ENCODE data around the gene MS4A15.
"Not testable (repeated sequence)": the region's sequence is repeated elsewhere in the genome, so short reads cannot be mapped to it uniquely, and the experiment has no call there.

MS4A15 gene

GRCh38 chr11:60757231-60757800 lies 649 bp downstream of the MS4A15 start:
- no peak for DNase-seq

DNA sequence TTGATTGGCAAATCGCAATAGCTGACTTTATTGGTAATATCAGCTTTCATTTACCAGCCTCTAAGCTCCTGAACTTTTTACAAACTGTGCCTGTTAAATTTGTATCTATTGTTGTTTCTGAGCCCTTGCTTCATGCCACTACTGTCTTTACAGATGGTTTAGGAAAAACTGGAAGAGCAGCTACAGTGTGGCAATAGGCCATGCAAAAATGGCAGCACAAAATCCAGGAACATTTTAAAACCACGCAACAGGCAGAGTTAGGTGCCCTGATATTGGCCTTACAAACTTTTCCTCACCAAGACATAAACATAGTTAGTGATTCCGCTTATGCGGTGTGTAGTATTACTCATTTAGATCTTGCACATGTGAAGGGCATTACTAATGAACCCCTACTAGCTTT lies 2.0 kb downstream of the MS4A15 start:
- not testable (repeated sequence) for DNase-seq

DNA sequence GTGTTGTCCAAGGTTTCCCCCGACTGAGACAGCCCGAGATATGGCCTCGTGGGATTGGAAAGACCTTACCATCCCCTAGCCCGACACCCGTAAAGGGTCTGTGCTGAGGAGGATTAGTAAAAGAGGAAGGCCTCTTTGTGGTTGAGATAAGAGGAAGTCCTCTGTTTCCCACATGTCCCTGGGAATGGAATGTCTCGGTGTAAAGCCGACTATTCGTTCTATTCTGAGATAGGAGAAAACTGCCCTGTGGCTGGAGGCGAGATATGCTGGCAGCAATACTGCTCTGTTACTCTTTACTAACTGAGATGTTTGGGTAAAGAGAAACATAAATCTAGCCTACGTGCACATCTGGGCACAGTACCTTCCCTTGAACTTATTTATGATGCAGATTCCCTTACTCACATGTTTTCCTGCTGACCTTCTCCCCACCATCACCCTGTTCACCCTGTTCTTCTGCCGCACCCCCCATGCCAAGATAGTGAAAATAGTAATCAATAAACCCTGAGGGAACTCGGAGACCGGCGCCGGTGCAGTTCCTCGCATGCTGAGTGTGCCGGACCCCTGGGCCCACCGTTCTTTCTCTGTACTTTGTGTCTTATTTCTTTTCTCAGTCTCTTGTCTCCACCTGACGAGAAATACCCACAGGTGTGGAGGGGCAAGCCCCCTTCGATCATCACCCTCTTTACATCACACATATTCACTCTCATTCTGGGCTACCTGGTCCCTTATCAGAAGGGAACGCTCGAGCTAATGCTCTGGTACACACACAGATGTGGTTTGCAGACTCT lies 3.0 kb downstream of the MS4A15 start:
- not testable (repeated sequence) for DNase-seq

DNA sequence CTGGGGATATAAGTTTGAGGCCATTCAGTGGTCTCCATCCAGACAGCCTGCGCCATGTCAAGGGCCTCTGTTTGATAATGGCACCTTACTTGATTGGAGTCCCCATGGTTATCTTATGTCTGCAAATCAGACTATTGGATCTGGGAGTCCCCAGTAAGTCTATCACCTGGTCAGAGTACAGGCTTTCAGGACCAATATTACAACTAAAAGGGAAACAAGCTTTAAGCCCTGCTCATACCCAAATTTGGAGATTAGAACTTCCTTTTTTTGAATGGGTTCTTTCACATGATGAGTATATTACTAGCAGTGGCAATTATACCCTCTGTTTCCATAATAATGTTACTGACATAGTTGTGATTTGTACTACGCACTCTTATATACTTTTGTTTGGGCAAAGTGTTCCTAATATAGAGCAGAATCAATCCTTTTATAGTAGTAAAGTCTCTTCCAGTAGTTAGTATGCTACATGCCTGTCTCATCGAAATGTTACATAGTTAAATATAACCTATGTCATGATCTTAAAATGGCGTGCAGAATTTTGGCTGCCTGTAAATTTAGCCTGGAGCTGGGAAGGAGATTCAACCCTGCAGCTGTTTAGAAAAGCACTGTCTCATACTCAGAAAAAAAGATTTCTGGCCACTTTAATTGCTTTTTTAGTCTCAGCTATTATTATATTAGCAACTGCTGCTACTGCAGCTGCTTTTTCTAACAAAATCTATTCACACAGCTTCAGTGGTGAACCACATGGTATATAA lies 4.9 kb downstream of the MS4A15 start:
- no peak for DNase-seq

- DNase-seq, result no peak
These were observed 6.4 kb downstream of the MS4A15 start for GRCh38 chr11:60762851-60763691.

DNA sequence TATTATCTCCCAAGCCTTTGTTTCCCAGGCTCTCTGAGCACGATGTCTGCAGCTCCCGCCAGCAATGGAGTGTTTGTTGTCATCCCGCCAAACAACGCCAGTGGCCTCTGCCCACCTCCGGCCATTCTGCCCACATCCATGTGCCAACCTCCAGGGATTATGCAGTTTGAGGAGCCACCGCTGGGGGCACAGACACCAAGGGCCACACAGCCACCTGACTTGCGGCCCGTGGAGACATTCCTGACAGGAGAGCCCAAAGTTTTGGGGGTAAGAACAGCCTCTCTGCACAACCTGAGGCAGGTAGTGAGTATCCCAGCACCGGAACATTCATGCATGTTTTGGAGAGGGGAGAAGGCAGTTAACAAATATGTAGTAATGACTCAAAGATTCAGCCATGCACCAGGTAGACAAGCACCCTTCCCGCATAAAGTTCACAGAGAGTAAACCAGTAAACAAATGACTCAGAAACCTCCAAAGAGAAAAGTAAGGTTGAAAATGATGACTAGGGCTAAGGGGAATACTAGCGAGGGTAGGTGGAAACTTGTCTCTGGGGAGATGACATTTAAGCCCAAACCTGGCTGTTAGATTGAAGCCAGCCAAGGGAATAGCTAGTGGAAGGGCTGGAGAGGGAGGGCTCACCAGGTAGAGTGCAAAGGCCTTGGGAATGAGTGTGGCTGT lies 7.2 kb downstream of the MS4A15 start:
- DNase-seq, result no peak

DNA sequence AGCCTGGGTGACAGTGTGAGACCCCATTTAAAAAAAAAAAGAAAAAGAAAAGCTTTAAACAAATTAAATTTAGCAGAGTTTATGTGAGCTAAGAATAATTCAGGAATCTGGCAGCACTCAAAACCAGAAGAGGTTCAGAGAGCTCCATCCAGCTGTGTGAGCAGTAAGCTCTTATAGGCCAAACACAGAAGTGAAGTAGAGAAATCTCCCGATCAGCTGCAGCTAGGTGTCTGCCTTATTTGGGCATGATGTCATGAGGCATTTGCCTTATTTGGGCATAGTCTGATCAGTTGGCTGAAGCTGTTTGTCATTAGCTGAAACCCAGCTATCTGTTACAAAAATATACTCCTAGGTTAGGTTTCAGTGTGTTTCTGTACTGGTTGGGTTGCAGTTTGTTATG lies 8.2 kb downstream of the MS4A15 start:
- no peak for DNase-seq

- no peak for DNase-seq
These were observed 8.7 kb downstream of the MS4A15 start for GRCh38 chr11:60765355-60765754.

DNA sequence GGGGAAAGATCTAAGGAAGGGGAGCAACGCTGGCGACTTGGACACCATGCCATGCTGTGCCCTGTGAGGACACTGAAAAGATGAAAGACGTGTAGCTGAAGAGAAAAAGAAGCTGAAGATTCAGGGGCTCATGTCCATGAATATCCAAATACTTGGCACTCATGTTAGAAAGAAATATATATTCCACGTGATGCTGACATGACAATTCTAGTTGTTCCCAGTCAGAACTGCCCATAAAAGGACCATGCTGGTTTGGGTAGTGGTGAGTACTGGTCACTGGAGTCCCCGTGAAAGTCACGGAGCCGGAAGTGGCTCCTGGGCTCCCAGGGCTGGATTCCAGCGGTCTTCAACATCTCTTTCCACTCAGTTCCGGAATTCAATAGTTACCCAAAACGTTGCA lies 9.9 kb downstream of the MS4A15 start:
- DNase-seq, result no peak

GRCh38 chr11:60767388-60767811 lies 10.7 kb downstream of the MS4A15 start:
- DNase-seq, result no peak

- DNase-seq, result no peak
These were observed 11.5 kb downstream of the MS4A15 start for GRCh38 chr11:60768202-60768601.

GRCh38 chr11:60769273-60769672 lies 12.6 kb downstream of the MS4A15 start:
- no peak for DNase-seq

GRCh38 chr11:60769811-60770210 lies 13.1 kb downstream of the MS4A15 start:
- no peak for DNase-seq

GRCh38 chr11:60771146-60771545 lies 14.5 kb downstream of the MS4A15 start:
- DNase-seq, result no peak

- no peak for DNase-seq
These were observed 15.3 kb downstream of the MS4A15 start for GRCh38 chr11:60771879-60772525.

DNA sequence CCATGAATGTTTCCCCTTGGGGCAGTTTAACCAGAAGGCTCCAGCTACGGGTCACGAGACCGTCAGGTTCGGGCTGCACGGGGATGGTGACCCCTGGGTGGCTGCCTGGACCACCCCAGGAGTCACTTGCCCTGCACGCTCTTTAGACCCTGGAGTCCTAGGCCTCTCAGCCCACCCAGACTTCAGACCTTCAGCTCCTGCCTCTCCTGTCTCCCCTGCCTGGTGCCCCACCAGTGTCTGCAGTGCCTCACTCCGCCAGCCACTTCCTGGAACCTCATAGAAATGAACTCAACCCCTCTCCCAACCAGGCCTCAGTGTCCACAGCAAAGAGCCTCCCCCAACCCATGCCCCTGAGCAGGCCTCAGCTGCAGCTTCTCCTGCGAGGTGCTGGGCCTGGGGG lies 16.0 kb downstream of the MS4A15 start:
- no peak for DNase-seq

DNA sequence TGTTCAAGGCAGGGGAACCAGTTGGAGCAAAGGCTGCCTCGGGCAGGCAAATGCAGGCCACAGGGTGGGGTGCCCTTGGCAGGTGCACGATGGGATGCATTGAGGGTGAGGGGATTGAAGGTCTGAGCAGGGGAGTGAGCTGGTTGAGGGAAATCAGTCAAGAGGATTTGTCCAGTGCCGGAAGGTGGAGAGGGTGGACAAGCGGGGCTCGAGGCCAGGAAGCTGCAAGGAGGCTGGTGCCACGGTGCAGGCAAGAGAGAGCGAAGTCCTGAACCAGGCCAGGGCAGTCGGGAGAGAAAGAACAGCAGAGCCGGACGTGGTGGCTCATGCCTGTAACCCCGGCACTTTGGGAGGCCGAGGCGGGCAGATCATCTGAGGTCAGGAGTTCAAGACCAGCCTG lies 18.1 kb downstream of the MS4A15 start:
- no peak for DNase-seq

DNA sequence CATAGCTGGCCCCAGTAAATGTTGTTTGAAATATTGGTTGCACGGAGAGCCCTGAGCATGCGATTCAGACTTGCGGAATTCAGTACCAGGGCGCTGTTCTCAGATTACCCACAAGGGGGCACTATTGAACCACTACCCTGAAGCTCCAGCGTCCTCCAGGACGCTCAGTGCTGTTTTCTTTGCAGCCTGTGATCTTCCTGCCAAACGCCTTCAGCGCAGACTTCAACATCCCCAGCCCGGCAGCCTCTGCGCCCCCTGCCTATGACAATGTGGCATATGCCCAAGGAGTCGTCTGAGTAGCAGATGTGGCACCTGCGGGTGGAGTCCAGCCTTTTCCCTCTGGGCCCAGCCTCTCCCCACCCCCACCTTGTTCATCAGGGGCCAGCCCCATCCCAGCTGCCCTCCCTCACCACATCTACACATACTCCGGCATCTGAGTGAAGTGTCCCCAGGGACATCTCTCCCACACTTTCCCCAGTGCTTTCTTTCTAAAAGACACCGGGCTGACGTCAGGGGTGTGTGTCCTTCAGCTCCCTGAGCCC lies 18.8 kb downstream of the MS4A15 start:
- peak; percentile 86 for DNase-seq

GRCh38 chr11:60776167-60776566 lies 19.5 kb downstream of the MS4A15 start:
- no peak for DNase-seq

- no peak for DNase-seq
These were observed 20.4 kb downstream of the MS4A15 start for GRCh38 chr11:60777106-60777505.

GRCh38 chr11:60777572-60777971 lies 20.9 kb downstream of the MS4A15 start:
- peak; percentile 72 for DNase-seq

GRCh38 chr11:60780065-60780464 lies 23.4 kb downstream of the MS4A15 start:
- no peak for DNase-seq
